Measurements from ENCODE around the gene AP3D1.

Gene AP3D1

GRCh38 chr19:2154587-2155075 lies 3.3 kb upstream of the AP3D1 start:
- H3K36me3 Mint-ChIP-seq (ENCODE audit: low read depth) = peaks cover 2% of the 10 kb centered on the region
- no peak for TF ChIP-seq CTCF (IDR thresholded peaks at IDR 0.05; ENCODE audit: unreplicated experiment in 3 of 3)

GRCh38 chr19:2150794-2151338 lies 500 bp downstream of the AP3D1 start:
- peaks cover 29% of the 10 kb centered on the region for H3K4me1 Mint-ChIP-seq
- H3K4me3 Mint-ChIP-seq = peak overlapping the region; percentile 85 to 93 (median 93)
- no peaks in the 10 kb centered on the region for H3K27me3 Mint-ChIP-seq (ENCODE audit: low read depth)
- peak overlapping the region in 1 of 3 experiments; percentile 66 for H3K27ac Mint-ChIP-seq
- TF ChIP-seq CTCF (IDR thresholded peaks at IDR 0.05; ENCODE audit: unreplicated experiment in 3 of 3) = no peak
- no peaks in the 10 kb centered on the region for H3K9me3 Mint-ChIP-seq
- H3K36me3 Mint-ChIP-seq (ENCODE audit: low read depth) = peaks cover 7% of the 10 kb centered on the region

More at GRCh38 chr19:2154587-2155075, 3.3 kb upstream of the AP3D1 start:
- Mint-ChIP-seq H3K9me3 (no peaks in the 10 kb centered on the region), H3K4me1 (peaks cover 13% of the 10 kb centered on the region), H3K27me3 (ENCODE audit: low read depth) (peaks cover 5% of the 10 kb centered on the region), H3K4me3 (peak overlapping the region in 1 of 3 experiments; percentile 30), H3K27ac (peak overlapping the region in 2 of 3 experiments; percentile 41 to 70)

GRCh38 chr19:2149980-2150793 lies 1.2 kb downstream of the AP3D1 start:
- no peaks in the 10 kb centered on the region for H3K27me3 Mint-ChIP-seq (ENCODE audit: low read depth)
- peak overlapping the region; percentile 85 to 93 (median 93) for H3K4me3 Mint-ChIP-seq

GRCh38 chr19:2148482-2149135 lies 2.8 kb downstream of the AP3D1 start:
- Mint-ChIP-seq H3K36me3 (ENCODE audit: low read depth) (peaks cover 7% of the 10 kb centered on the region), H3K27ac (no peak overlapping the region)
- no peak for TF ChIP-seq CTCF (IDR thresholded peaks at IDR 0.05; ENCODE audit: unreplicated experiment in 3 of 3)

More at GRCh38 chr19:2149980-2150793, 1.2 kb downstream of the AP3D1 start:
- peak overlapping the region; percentile 25 to 66 (median 58) for H3K27ac Mint-ChIP-seq
- H3K9me3 Mint-ChIP-seq = no peaks in the 10 kb centered on the region
- H3K36me3 Mint-ChIP-seq (ENCODE audit: low read depth) = peaks cover 7% of the 10 kb centered on the region
- H3K4me1 Mint-ChIP-seq = peaks cover 34% of the 10 kb centered on the region
- TF ChIP-seq CTCF (IDR thresholded peaks at IDR 0.05; ENCODE audit: unreplicated experiment in 3 of 3) = no peak

GRCh38 chr19:2145831-2146241 lies 5.5 kb downstream of the AP3D1 start:
- Mint-ChIP-seq H3K36me3 (ENCODE audit: low read depth) (peaks cover 7% of the 10 kb centered on the region), H3K27ac (peak overlapping the region; percentile 16 to 42 (median 36)), H3K9me3 (no peaks in the 10 kb centered on the region), H3K4me3 (peak overlapping the region; percentile 78 to 86 (median 83)), H3K27me3 (ENCODE audit: low read depth) (peaks cover 3% of the 10 kb centered on the region), H3K4me1 (peaks cover 28% of the 10 kb centered on the region)
- TF ChIP-seq CTCF (IDR thresholded peaks at IDR 0.05; ENCODE audit: unreplicated experiment in 3 of 3) = no peak

More at GRCh38 chr19:2148482-2149135, 2.8 kb downstream of the AP3D1 start:
- H3K4me1 Mint-ChIP-seq = peaks cover 34% of the 10 kb centered on the region
- H3K4me3 Mint-ChIP-seq = peak overlapping the region; percentile 85 to 93 (median 93)
- H3K27me3 Mint-ChIP-seq (ENCODE audit: low read depth) = peaks cover 2% of the 10 kb centered on the region
- H3K9me3 Mint-ChIP-seq = no peaks in the 10 kb centered on the region

Measured in nephron (organoid).